Activated CD4-positive, alpha-beta T cell treated with anti-CD3 and anti-CD28 coated beads, Interleukin-2, amount 50 U/mL, for 24 hours (primary cell): ENCODE results near the gene GJC1.
"Not testable (repeated sequence)": the region's sequence is repeated elsewhere in the genome, so short reads cannot be mapped to it uniquely, and the experiment has no call there.

Experiments used
- DNase-seq, 2 donors: peaks; one replicate each; pipeline ENCODE4 v3.0.0-alpha.2; 2020; ENCODE audit warnings: low read depth in 1 of 2, low spot score in 1 of 2

GJC1 gene

DNA sequence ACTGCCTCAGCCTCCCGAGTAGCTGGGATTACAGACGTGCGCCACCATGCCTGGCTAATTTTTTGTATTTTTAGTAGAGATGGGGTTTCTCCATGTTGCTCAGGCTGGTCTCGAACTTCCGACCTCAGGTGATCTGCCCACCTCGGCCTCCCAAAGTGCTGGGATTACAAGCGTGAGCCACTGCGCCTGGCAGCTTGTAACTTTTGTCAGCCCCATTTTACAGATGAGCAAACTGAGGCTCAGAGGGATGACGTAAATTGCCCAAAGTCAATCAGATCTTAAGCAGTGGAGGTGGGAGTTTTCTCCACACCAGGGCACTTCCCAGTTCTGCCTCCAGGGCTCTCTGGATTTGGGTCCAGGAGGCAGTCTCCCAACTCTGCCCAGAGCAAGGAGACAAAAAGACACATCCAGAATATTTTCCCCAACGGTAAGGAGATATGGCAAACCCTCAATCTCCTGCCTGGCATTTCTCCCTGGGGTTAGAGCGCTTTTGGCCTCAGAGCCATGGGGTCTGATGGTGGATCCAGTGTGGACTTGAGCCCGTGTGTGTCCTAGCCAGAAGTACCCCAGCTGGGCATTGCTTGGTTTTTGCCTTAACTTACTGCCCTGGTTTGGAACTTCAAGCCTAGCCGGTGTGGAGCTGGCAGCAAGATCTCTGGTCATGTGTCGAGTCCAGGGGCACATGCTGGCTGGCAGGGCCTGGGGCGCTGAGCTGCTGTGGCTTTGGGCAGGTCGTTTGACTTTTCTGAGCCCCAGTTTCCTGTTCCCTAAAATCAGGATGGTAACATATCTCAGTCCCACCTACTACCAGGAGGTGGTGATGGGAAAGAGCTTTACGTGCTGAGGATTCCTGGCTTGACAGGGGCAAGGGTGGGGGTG is 67.9 kb downstream of the GJC1 start:
- no peak for DNase-seq

DNA sequence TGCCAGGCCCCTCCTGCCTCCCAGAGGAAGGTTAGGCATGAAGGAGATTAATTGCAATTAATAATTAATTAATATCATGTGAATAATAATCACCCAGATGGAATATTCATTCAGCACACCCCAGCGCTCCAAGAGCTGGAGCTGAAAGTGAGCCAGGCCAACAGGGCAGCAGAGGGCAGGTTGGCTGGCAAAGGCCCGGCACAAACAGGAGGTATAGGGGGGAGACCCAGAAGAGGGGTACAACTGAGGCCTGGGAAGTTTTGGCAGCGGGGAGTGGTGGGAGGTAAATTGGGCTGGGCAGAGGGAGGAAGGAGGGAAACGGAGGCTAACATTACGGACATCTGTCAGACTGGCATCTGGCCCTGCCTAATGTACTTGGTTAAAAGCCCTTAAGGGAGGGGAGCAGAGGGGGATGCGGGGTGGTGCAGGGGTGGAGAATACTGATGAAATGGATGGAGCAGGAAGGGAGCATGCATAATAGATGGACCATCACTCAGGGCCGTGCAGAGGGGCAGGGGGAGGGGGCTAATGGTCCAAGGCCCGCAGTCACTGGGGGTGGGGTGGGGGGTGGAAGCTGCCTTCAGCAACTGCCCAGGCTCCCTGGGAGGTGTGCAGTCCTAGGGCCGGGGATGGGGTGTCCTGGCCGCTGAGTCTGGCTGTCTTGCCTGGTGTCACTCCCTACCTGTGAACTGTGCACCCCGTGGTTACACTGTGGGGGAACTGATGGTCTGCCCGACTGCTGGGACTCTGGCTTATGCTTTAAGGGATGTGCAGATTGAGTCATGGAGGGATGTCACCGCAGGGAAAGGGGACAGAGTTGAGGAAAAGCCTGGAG is 69.4 kb downstream of the GJC1 start:
- no peak for DNase-seq

DNA sequence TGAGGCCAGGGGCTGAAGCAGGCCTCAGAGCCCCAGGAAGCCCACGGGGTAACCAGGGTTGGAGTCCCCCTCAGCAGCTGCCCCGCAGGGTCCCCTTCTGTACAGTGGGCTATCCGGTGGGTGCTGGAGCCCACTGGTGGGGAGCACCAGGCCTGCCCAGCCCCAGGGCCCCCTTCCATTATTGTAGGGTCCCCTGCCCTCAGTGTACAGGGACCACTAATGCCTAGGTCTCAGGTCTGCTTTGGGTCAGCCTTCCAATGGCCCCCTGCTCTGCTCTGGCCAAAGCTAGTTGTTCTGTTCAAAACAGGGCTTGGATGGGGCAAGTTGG is 70.2 kb downstream of the GJC1 start:
- DNase-seq, result no peak

DNA sequence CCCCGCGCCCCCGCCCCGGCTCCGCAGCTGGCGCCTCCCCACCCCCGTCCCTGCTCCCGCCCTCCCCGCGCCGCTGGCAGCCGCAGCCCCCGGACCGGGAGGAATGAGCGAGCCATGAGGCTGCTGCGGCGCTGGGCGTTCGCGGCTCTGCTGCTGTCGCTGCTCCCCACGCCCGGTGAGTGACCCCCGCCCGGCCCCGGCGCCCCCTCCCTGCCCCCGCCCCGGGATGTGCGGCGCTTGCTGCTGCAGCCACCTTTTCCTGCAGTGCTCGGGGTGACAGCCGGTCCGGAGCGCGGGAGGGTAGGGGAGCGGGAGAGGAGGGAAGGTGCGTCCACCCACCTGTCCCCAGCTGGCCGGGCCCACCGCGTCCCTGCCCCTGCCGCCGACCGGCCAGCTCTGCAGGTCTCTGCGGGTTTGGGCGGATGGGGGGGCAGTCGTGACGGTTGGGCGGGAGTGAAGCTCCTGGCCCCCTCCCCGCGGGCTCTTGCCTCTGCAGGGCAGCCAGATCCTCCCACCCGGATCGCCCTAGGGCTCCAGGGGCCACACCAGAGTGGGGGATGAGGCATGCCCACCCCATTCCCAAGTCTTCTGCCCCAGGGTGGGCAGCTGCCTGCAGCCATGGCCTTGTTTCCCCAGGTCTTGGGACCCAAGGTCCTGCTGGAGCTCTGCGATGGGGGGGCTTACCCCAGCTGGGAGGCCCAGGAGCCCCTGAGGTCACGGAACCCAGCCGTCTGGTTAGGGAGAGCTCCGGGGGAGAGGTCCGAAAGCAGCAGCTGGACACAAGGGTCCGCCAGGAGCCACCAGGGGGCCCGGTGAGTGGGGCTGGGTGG is 70.8 kb downstream of the GJC1 start:
- DNase-seq, result no peak

DNA sequence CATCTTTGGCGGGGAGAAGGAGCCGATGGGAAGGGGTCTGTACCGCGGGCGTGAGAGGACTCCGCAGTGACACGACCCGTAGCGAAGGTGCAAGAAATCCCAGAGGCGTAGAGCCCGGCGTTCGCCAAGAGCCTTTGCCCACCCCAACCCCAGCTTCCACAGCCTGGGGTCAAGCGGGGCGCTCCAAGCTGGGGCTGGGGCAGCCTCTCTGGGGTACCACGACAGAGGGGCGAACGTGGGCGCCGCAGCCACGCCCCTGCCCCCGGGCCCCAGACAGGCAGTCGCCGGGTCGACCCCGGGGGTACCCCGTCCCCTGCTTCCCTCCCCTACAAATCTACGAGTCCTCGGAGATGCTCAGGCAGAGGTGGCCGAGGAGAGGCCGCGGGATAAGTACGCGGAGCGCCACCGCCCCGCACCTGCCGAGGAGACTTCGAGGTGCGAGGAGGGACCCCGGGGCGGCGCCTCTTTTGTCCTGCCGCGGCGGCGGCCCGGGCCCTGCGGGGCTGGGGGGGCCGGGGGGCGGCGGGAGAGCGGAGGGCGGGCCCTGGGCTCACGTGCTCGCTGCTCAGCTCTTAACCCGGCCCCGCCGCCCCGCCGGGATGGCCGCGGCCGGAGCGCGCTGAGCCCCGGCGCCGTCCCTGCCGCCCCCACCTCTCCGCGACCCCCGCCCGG is 71.5 kb downstream of the GJC1 start, which contains the start of gene ADAM11:
ADAM11 (plus strand) TSS at position 575 of the 672 bp plus-strand sequence. CDS start 212 bp downstream, outside the sequence.
- no peak for DNase-seq

DNA sequence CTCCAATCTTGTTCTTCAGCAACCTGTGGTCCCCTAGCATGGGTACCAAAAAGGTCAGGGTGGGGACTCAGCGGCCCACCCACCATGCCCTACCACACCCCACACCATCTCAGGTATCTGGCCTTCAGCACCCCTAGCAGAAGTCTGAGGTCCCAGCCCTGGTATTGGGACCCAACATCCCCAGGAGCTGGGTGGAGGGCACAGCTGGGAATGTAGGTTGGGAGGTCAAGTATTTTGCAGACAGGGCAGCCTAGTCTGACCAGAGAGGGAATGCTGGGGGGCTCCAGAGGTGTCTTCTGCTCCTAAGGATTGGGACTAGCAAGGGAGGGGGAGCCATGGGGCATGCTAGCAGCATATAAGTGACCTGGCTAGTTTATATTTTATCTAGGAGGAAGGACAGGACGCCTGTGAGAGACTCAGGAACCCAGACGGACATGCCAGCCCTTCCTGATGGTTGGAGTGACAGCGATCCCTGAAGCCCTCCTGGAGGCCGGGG is 72.1 kb downstream of the GJC1 start:
- no peak for DNase-seq

DNA sequence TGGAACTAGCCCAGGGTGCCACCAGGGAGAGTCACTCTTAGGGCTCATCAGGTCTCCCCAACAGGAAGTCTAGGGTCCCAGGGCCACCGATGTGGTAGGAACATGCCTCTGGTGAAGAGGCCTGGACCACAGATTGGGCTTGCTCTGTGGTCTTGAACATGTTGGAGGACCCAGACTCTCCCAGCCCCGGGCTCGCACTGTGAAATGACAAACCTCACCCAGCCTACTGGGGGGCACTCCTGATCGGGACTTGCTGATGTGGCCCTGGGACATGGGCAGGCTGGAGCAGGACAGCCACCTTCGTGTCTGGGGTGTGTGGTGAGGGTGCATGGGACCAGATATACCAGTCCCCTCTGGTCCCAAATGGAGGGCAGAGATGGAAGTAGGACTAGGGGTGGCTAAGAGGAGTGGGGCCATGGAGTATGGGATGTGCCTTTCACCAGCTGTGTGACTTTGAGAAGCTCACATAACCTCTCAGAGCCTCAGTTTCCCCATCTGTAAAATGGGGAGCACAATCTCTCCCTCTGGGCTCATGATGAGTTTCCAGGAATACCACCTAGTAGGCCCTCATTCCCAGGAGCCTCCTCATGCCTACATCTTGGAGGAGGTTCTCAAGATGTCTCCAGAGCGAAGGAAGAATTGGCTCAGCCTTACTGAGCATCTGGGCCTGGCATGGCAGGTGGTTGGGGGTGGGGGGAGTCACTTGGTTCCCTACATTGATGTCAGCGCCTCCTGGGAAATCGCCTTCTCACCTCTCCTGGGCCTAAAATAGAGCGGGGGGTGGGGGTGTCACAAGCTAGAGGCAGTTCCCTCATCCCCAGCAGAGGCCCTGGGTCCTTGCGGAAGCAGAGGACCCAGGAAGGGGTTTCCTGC is 72.8 kb downstream of the GJC1 start:
- no peak for DNase-seq

DNA sequence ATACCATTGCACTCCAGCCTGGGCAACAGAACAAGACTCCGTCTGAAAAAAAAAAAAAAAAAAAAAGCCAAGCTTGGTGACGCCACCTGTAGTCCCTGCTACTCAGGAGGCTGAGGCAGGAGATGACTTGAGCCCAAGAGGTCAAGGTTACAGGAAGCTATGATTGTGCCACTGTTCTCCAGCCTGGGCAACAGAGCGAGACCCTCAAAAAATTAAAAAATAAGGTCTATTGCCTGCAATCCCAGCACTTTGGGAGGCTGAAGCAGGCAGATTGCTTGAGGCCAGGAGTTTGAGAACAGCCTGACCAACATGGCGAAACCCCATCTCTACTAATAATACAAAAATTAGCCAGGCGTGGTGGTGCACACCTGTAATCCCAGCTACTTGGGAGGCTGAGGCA is 74.9 kb downstream of the GJC1 start:
- not testable (repeated sequence) for DNase-seq

DNA sequence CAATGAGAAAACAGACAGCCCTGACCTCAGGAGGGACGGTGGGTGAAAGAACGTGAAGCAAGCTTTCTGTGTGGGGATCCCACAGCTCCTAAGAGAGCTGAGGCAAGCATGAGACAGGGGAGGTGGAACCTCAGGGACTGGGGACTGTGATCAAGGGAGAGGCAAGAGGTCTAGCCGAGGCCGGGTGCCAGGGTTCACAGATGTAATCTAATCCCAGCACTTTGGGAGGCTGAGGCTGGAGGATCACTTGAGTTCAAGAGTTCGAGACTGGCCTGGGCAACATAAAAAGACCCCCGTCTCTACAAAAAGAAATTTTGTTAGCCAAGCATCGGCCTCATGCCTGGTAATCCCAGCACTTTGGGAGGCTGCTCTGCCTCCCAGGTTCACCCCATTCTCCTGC is 75.8 kb downstream of the GJC1 start:
- DNase-seq, result no peak

DNA sequence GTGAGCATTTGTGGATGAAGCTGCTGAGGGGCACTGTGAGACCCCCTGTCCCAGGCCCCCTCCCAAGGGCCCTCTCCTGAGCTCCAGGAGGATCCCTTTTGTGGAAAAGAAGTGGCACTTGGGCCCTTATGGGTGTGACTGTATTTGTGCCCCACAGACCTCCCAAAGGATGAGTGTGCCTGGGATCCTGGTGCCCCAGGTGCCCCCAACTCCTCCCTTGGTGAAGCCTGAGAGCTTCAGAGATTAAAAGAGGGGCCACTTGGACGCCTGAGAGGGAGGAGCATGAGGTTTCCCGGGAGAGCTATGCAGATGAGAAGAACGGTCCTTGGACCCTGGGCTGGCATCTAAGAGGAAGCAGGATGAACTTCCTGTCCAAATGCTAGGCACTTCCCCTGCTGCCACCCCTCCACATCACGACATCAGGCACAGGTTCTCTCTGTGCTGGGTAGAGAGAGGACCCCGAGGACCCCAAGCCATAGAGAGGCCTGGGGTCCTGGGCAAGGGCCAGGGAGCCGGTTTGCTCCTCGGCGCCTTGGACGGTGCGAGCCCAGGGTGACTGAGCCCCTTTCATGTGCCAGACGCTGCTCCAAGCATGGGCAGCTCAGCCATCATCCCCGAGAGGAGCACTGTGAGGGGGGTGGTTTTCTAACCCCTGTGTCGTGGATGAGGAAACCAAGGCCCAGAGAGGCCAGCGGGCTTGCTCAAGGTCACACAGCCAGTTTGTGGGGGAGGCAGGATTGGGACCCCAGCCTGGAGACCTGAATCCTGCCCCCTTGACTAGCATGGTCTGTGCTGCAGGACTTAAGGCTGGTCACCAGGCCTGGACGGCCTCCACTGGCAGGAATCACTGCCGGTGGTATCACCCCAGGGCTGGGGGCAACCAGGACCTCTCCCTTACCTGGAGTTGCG is 76.9 kb downstream of the GJC1 start:
- DNase-seq, result no peak

DNA sequence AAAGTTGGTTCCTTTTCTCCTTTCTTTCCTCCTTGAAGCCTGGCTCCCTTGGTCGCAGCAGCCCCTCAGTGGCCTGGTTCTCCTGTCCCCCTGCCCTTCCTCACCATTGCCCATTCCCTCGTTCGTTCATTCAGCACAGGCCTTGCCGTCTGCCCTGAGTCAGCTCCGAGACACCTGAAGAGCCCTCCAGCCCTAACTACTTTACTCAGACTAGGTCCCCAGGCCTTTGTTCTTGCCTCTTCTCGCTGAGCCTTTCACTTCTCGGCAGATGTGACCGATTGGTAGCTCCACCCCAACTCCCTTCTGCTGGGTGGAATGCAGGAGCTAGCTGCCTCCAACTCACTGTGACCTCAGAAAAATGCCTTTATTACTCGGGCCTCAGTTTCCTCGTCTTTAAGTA is 78.3 kb downstream of the GJC1 start:
- DNase-seq, result no peak

DNA sequence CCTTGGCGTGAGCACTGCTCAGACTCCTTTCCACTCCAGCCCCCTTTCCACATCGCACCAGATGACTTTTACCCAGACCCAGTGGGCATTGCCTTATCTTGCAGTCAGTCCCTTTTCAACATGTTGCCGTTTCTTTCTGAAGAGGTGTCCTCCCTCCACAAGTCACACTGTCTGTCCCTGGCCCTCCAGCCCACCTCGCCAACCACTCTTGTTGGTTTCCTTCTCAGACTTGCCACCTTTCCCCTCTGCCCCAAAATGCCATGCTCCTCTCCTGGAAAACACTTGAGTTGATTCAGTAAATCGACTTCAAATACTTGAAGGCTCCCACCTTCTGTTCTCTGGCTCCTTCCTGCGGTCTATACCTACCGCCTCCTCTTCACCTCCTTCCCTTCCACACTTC is 78.8 kb downstream of the GJC1 start:
- no peak for DNase-seq

DNA sequence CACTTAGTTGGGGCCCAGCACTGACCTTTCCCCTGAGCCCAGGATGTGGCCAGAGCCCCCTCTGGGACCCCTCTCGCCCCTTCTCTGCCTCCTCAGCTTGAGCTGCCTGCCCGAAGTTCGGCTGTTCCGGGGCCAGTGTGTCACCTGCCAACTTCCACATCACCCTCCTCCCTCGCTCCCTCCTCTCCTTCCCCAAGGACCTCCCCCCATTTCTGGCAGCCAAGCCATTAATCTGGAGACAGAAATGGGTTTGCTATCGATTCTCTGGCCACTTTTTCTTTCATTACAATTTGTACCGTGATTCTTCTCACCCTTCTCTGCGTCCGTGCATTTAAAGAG is 80.1 kb downstream of the GJC1 start:
- no peak for DNase-seq

DNA sequence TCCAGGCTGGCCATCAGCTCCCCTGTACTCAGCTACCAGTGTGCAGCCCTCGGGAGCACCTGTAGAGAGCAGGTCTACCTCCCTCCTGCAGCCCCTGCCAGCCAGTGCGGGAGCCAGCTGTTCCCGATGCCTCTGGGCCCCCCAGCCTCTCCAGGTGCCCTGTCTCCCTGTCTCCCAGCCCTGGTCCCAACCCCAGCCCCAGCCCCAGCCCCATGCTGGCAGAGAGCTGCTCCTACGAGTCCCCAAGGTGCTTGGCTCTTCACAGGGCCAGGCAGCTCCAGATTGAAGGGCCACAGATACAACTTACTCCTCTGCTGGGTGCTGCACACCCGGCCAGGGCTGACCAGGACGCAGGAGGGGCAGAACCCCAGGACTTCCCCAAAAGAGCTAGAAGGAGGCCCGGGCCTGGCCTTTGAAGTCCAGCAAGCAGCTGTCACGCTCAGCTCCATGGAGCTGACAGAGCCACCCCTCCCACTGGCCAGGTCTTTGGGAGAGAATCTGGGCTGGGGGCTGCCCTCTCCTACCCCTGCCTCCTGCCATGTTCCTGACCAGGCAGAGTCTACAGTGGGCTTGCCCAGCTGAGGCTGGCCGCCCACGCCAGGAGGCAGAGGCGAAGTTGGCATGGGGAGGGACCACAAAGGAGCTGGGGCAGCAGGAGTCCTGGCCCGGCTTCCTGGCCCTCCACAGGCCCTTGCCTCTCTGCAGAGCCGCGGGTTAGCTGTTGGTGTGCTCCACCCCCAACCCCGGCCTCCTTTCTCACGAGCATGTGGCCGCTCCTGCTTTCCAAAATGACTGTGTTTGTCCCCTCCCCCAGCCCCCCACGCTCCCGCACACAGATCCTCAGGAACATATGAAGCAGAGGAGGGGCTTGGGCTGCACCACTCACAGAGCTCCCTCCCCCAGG is 80.8 kb downstream of the GJC1 start:
- DNase-seq, result no peak
